H1 (cell line): ENCODE results near the gene ITGB5. TPM values are rescaled to one million over a fixed set of nuclear protein-coding genes. Genes with fewer than 3 reads are reported as not detected.

Source experiments
- CTCF ChIA-PET: fragments of 300-600 bp; sonication (Branson Sonifier 250); formaldehyde crosslinking; loops from one replicate; lab custom pipeline; 2021; ENCODE audit not compliant: partially characterized antibody; lab: Charles Lee
- POLR2A ChIA-PET: fragments of 300-600 bp; sonication (Branson Sonifier 250); formaldehyde crosslinking; loops from one replicate; lab custom pipeline; 2021; ENCODE audit warnings: inconsistent platforms; ENCODE audit not compliant: partially characterized antibody; lab: Charles Lee
- DNase-seq, 2 experiments: peaks; one replicate each; pipeline versions ENCODE4 v3.0.0 to v3.0.0-alpha.2; 2010 to 2022; ENCODE audit warnings: low spot score in 2 of 2, low read depth in 1 of 2, mixed read lengths in 1 of 2
- FAIRE-seq: peaks from 2 replicates; lab custom pipeline; 2011; peaks lifted over from hg19 to GRCh38; lab: Jason Lieb, UNC
- H2AFZ ChIP-seq: 2 replicates; pipeline ENCODE4 v1.8.1; 2012; ENCODE audit warnings: low read length, inconsistent platforms
- H2AK5ac ChIP-seq: 2 replicates; pipeline ENCODE4 v1.6.1; 2013; ENCODE audit warnings: low read depth, low read length
- H2BK120ac ChIP-seq: replicated peaks from 2 replicates; pipeline ENCODE3; 2013; ENCODE audit warnings: low read depth, low read length, inconsistent platforms
- H2BK12ac ChIP-seq: 2 replicates; pipeline ENCODE4 v1.6.1; 2013; ENCODE audit warnings: low read depth, low read length
- H2BK15ac ChIP-seq: 2 replicates; pipeline ENCODE4 v1.6.1; 2013; ENCODE audit warnings: low read length
- H2BK20ac ChIP-seq: 2 replicates; pipeline ENCODE4 v1.6.1; 2013; ENCODE audit warnings: low read length
- H2BK5ac ChIP-seq: 2 replicates; pipeline ENCODE4 v1.6.1; 2013; ENCODE audit warnings: low read depth, low read length
- H3K14ac ChIP-seq: 2 replicates; pipeline ENCODE4 v1.6.1; 2013; ENCODE audit warnings: inconsistent platforms; ENCODE audit not compliant: insufficient read length
- H3K18ac ChIP-seq: 2 replicates; pipeline ENCODE4 v1.6.1; 2013; ENCODE audit warnings: low read length; ENCODE audit errors: extremely low read depth
- H3K23ac ChIP-seq: 2 replicates; pipeline ENCODE4 v1.6.1; 2013; ENCODE audit warnings: inconsistent platforms; ENCODE audit not compliant: insufficient read length
- H3K23me2 ChIP-seq: 2 replicates; pipeline ENCODE4 v1.6.1; 2013; ENCODE audit warnings: low read depth, low read length
- H3K27ac ChIP-seq: 2 replicates; pipeline ENCODE4 v1.6.1; 2011; ENCODE audit warnings: low read depth, low read length, inconsistent platforms
- H3K27me3 ChIP-seq, 4 experiments: replicated peaks in 1 of 4; 1 replicate in 1 of 4; 2 replicates in 3 of 4; pipeline versions ENCODE4 v1.6.1 to v1.8.1; 2011 to 2013; ENCODE audit warnings: low read length in 3 of 4, mild to moderate bottlenecking in 3 of 4, inconsistent platforms in 2 of 4, mixed read lengths in 2 of 4, moderate library complexity in 1 of 4; ENCODE audit not compliant: control insufficient read depth in 3 of 4, insufficient read depth in 3 of 4; ENCODE audit errors: extremely low read depth in 1 of 4
- H3K36me3 ChIP-seq, 4 experiments: 2 replicates each; pipeline versions ENCODE4 v1.6.1 to v1.8.1; 2011 to 2013; ENCODE audit warnings: mild to moderate bottlenecking in 4 of 4, low read length in 3 of 4, moderate library complexity in 2 of 4, control low read depth in 1 of 4, inconsistent platforms in 1 of 4; ENCODE audit not compliant: insufficient read depth in 4 of 4, control insufficient read depth in 2 of 4
- H3K4ac ChIP-seq: replicated peaks from 2 replicates; pipeline ENCODE3; 2013; ENCODE audit warnings: low read length, low read depth, mixed read lengths, inconsistent platforms; ENCODE audit not compliant: insufficient read length
- H3K4me1 ChIP-seq, 4 experiments: replicated peaks in 1 of 4; 1 replicate in 1 of 4; 2 replicates in 3 of 4; pipeline versions ENCODE4 v1.6.1 to v1.8.1; 2011 to 2013; ENCODE audit warnings: low read length in 3 of 4, inconsistent platforms in 2 of 4, mixed read lengths in 1 of 4; ENCODE audit not compliant: insufficient read depth in 4 of 4, control insufficient read depth in 3 of 4
- H3K4me2 ChIP-seq, 2 experiments: 2 replicates each; pipeline versions ENCODE4 v1.6.1 to v1.8.1; 2011 to 2013; ENCODE audit warnings: low read depth in 2 of 2, low read length in 2 of 2, control low read depth in 1 of 2, inconsistent platforms in 1 of 2, mild to moderate bottlenecking in 1 of 2; ENCODE audit not compliant: insufficient read depth in 1 of 2
- H3K4me3 ChIP-seq, 4 experiments: fragments of 200-600, 300-600 bp in 1 of 4; sonication (generic), shearing (Covaris generic), sonication (Bioruptor Twin) in 1 of 4; 2 replicates each; pipeline versions ENCODE4 v1.5.1 to v1.8.1; 2011 to 2016; ENCODE audit warnings: low read length in 4 of 4, low read depth in 3 of 4, control low read depth in 2 of 4, inconsistent platforms in 2 of 4, mild to moderate bottlenecking in 2 of 4, mixed read lengths in 1 of 4, moderate library complexity in 1 of 4; ENCODE audit not compliant: insufficient read depth in 2 of 4; ENCODE audit errors: extremely low read depth in 1 of 4
- H3K56ac ChIP-seq: replicated peaks from 2 replicates; pipeline ENCODE3; 2013; ENCODE audit warnings: low read depth, mild to moderate bottlenecking, mixed read lengths, low read length, inconsistent platforms; ENCODE audit not compliant: insufficient read length
- H3K79me1 ChIP-seq: 2 replicates; pipeline ENCODE4 v1.6.1; 2013; ENCODE audit warnings: low read depth, low read length, control low read depth
- H3K79me2 ChIP-seq, 2 experiments: 2 replicates each; pipeline versions ENCODE4 v1.6.1 to v1.8.1; 2012 to 2013; ENCODE audit warnings: low read length in 2 of 2, mild to moderate bottlenecking in 2 of 2, inconsistent platforms in 1 of 2; ENCODE audit not compliant: insufficient read depth in 2 of 2, control insufficient read depth in 1 of 2
- H3K9ac ChIP-seq, 4 experiments: replicated peaks in 1 of 4; 1 replicate in 1 of 4; 2 replicates in 3 of 4; pipeline versions ENCODE4 v1.6.1 to v1.8.1; 2011 to 2013; ENCODE audit warnings: low read depth in 3 of 4, low read length in 3 of 4, control low read depth in 2 of 4, mild to moderate bottlenecking in 2 of 4, moderate library complexity in 2 of 4, inconsistent platforms in 1 of 4; ENCODE audit errors: extremely low read depth in 1 of 4
- H3K9me3 ChIP-seq, 2 experiments: 2 replicates each; pipeline versions ENCODE4 v1.6.1 to v1.8.1; 2012 to 2013; ENCODE audit warnings: mild to moderate bottlenecking in 2 of 2, moderate library complexity in 2 of 2, control low read depth in 1 of 2, inconsistent platforms in 1 of 2, low read depth in 1 of 2, low read length in 1 of 2, mixed read lengths in 1 of 2; ENCODE audit not compliant: insufficient read depth in 2 of 2
- H4K20me1 ChIP-seq, 2 experiments: replicated peaks in 1 of 2; 2 replicates each; pipeline versions ENCODE3 to v1.8.1; 2011 to 2013; ENCODE audit warnings: inconsistent platforms in 2 of 2, low read length in 2 of 2, mild to moderate bottlenecking in 1 of 2; ENCODE audit not compliant: insufficient read depth in 2 of 2, control insufficient read depth in 1 of 2
- H4K5ac ChIP-seq: 2 replicates; pipeline ENCODE4 v1.6.1; 2013; ENCODE audit warnings: low read length, low read depth, mixed read lengths, inconsistent platforms; ENCODE audit not compliant: insufficient read length
- H4K8ac ChIP-seq: 2 replicates; pipeline ENCODE4 v1.8.0; 2013; ENCODE audit warnings: mild to moderate bottlenecking, moderate library complexity, low read length, inconsistent platforms; ENCODE audit not compliant: insufficient read depth; ENCODE audit errors: extremely low read depth
- H4K91ac ChIP-seq: replicated peaks from 2 replicates; pipeline ENCODE3; 2013; ENCODE audit warnings: low read length, mixed read lengths, inconsistent platforms; ENCODE audit not compliant: insufficient read length
- CHD1 ChIP-seq: IDR thresholded peaks from 2 replicates; pipeline ENCODE4 v1.6.1; 2012; ENCODE audit warnings: low read depth, low read length, improper control_type of control experiment
- WGBS, 2 experiments: shearing (Covaris generic) in 1 of 2; methylation state at CpG; one replicate each; pipeline versions ENCODE4 v1.1.6 to v1.1.7; 2013 to 2015; ENCODE audit warnings: low lambda C conversion rate in 2 of 2, mixed read lengths in 2 of 2, inconsistent platforms in 1 of 2, low coverage in 1 of 2, missing lambda C conversion rate in 1 of 2; ENCODE audit not compliant: insufficient replicate concordance in 2 of 2, insufficient coverage in 1 of 2, insufficient read length in 1 of 2; ENCODE audit errors: extremely low coverage in 1 of 2, missing lambda C conversion rate in 1 of 2; 5-methylcytosine and 5-hydroxymethylcytosine counted together
- polyA plus RNA-seq, 7 experiments: library from polyadenylated mRNA; depleted of rRNA in 3 of 7; stranded (reverse) in 5 of 7; unstranded in 2 of 7; fragments of >200 nt in 5 of 7; fragments of 200-250 nt in 2 of 7; gene quantifications; 1 replicate in 5 of 7; 2 replicates in 1 of 7; 4 replicates in 1 of 7; pipeline versions ENCODE4 v1.2.1 to v1.2.3, GENCODE V29; 2011 to 2013; ENCODE audit warnings: missing spikeins in 2 of 7, mixed read lengths in 2 of 7
- total RNA-seq: library from RNA; stranded (reverse); fragmentation: NEBNext Ultra II Directional; extraction: Animal tissue kit (Norgen Biotek cat#: 25700); gene quantifications from 2 replicates; pipeline ENCODE4 v1.2.1, GENCODE V29; 2021

The ITGB5 gene
- total and polyA plus RNA-seq, 2 of the 8 experiments (the other 6 are each of a cell fraction or from before 2014, with no cell fraction given), result 101 to 268 TPM

DNA sequence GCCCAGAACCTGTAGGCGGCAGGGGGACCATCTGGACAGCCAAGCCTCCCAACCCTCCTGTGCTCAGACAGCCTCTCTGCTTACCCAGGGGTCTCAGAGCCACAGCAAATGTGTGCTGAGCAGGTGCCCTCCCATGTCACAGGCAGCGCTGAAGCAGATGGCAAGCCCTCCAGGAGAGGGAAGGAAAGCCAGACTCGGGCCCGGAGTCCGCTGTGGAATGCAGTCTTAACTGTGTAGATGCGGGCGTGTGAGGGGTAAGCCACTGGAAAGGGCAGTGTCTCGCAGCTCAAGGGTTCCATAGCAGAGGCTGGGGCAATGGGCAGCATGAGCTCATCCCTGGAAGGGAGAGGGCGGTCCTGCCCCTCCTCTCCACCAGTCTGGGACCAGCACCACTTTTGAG is 111.3 kb downstream of the ITGB5 start:
- Histone ChIP-seq H2BK20ac (peak overlapping the region; percentile 43; the same call in 1 of the 2 replicates), H2AFZ (no peak overlapping the region), H2BK5ac (peak overlapping the region; percentile 69; the same call in 1 of the 2 replicates), H2BK120ac (no peak overlapping the region), H2BK15ac (peak overlapping the region; percentile 53; the same call in 1 of the 2 replicates), H3K9ac (no peak overlapping the region), H3K4ac (no peak overlapping the region), H3K14ac (no peak overlapping the region), H3K56ac (no peak overlapping the region), H3K9me3 (no peaks in the 10 kb centered on the region), H3K27me3 (no peaks in the 10 kb centered on the region), H3K79me2 (no peaks in the 10 kb centered on the region), H4K20me1 (peaks cover 0 to 7% of the 10 kb centered on the region in 2 experiments), H2AK5ac (0 out of 2 replicates have a peak overlapping the region, but pooled peaks have one; percentile 5), H4K8ac (no peak overlapping the region), H3K4me1 (peaks cover 6 to 22% (median 11%) of the 10 kb centered on the region in 4 experiments), H4K5ac (no peak overlapping the region), H3K27ac (no peak overlapping the region), H2BK12ac (peak overlapping the region; percentile 81), H3K36me3 (peaks cover 0 to 4% (median 2%) of the 10 kb centered on the region in 4 experiments; a peak in 3 of 8 replicates), H3K4me2 (no peak overlapping the region), H3K79me1 (peaks cover 5% of the 10 kb centered on the region; the same call in 1 of the 2 replicates), H4K91ac (no peak overlapping the region), H3K23me2 (peaks cover 3% of the 10 kb centered on the region; the same call in 1 of the 2 replicates), H3K18ac (no peak overlapping the region; the same call in 1 of the 2 replicates), H3K4me3 (no peak overlapping the region), H3K23ac (no peak overlapping the region)
- 90% methylated on average over 9 of the region's 9 CpGs; no CpG with 5 or more reads in 1 of the 2 experiments for WGBS, 2 experiments
- DNase-seq (no peak), FAIRE-seq (no peak)
- TF ChIP-seq CHD1, result no peak
- CTCF ChIA-PET, result no interaction called here
- POLR2A ChIA-PET, result no interaction called here
